IPS-20b (cell line): Measurements from ENCODE around the gene CDT1.

Experiments
- H3K27ac ChIP-seq: one replicate; pipeline ENCODE4 v1.5.1; 2013; ENCODE audit warnings: low read length
- H3K27me3 ChIP-seq: 2 replicates; pipeline ENCODE4 v1.6.1; 2013; ENCODE audit warnings: mild to moderate bottlenecking, low read length, inconsistent platforms; ENCODE audit not compliant: insufficient read depth
- H3K36me3 ChIP-seq: 2 replicates; pipeline ENCODE4 v1.6.1; 2013; ENCODE audit warnings: low read depth, mild to moderate bottlenecking, inconsistent platforms, low read length, moderate library complexity; ENCODE audit not compliant: insufficient read depth
- H3K4me1 ChIP-seq: 2 replicates; pipeline ENCODE4 v1.6.1; 2013; ENCODE audit warnings: mild to moderate bottlenecking, control low read depth, inconsistent platforms, low read length, moderate library complexity; ENCODE audit not compliant: insufficient read depth
- H3K4me3 ChIP-seq: 2 replicates; pipeline ENCODE4 v1.5.1; 2013; ENCODE audit warnings: mild to moderate bottlenecking, low read length, inconsistent platforms
- H3K9ac ChIP-seq: 2 replicates; pipeline ENCODE4 v1.6.1; 2013; ENCODE audit warnings: low read depth, mild to moderate bottlenecking, inconsistent platforms, low read length, moderate library complexity
- H3K9me3 ChIP-seq: 2 replicates; pipeline ENCODE4 v1.6.1; 2013; ENCODE audit warnings: mild to moderate bottlenecking, low read depth, low read length, inconsistent platforms; ENCODE audit not compliant: insufficient read depth

CDT1 gene

DNA sequence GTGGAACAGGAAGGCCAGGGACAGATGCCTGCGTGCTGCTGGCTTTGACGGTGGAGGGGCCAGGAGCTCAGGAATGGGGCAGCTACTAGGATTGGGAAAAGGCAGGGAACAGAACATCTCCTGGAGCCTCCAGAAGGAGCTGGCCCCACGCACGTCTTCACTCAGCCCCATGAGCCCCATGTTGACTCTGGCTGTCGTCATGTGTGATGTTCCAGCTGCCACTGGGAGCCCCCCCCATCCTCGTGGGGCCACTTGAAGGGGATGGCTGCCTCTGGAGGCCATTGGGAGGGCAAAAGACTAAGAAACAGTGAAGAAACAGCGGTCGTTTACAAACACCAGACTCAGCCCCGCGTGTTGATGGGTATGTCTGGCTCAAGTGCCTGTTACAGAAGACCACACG lies 26.7 kb downstream of the CDT1 start:
- no peak overlapping the region for H3K4me3 ChIP-seq
- no peaks in the 10 kb centered on the region for H3K36me3 ChIP-seq
- H3K27ac ChIP-seq, result no peak overlapping the region
- no peaks in the 10 kb centered on the region for H3K9me3 ChIP-seq
- no peak overlapping the region for H3K9ac ChIP-seq
- no peaks in the 10 kb centered on the region for H3K4me1 ChIP-seq
- H3K27me3 ChIP-seq, result no peaks in the 10 kb centered on the region

DNA sequence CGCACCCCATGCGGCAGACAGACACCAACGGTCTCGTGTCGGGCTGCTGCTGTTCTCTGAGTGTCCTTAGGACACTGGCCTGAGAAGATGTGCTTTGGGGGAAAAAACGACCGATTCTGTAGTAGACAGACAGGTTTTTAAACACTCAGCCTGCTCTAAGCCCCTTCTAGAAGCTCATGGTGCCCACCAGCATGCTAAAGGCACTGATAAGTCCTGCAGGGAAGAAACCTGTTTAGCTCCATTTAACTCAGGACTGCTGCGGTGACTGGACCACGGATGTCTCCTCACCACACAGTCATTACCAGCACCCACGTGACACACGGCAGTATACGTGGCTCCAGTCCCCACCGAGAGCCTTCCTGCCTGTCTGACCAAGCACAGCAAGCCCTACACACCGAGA lies 27.2 kb downstream of the CDT1 start:
- Histone ChIP-seq H3K27ac (no peak overlapping the region), H3K4me1 (no peaks in the 10 kb centered on the region), H3K27me3 (no peaks in the 10 kb centered on the region), H3K9me3 (no peaks in the 10 kb centered on the region), H3K9ac (no peak overlapping the region), H3K4me3 (no peak overlapping the region), H3K36me3 (no peaks in the 10 kb centered on the region)

DNA sequence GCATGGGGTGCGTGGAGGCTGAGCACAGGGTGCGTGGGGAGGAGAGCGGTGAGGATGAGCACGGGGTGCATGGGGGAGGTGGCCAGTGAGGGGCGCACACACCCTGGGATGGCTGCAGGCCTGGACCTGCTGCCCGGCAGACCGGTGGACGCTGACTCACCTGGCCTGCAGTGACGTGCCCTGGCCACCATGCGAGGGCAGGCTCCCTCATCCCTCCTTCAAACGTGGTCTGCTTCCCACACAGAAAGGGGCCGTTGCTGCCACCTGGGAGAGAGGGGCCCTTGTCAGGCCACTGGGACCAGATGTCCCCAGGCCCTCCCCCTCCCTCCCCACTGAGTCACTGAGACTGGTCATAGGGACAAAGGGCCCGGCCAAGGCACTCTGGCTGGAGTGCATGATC lies 28.2 kb downstream of the CDT1 start:
- no peak overlapping the region for H3K4me3 ChIP-seq
- no peaks in the 10 kb centered on the region for H3K9me3 ChIP-seq
- no peak overlapping the region for H3K27ac ChIP-seq
- no peaks in the 10 kb centered on the region for H3K36me3 ChIP-seq
- no peaks in the 10 kb centered on the region for H3K4me1 ChIP-seq
- H3K27me3 ChIP-seq, result no peaks in the 10 kb centered on the region
- H3K9ac ChIP-seq, result no peak overlapping the region

DNA sequence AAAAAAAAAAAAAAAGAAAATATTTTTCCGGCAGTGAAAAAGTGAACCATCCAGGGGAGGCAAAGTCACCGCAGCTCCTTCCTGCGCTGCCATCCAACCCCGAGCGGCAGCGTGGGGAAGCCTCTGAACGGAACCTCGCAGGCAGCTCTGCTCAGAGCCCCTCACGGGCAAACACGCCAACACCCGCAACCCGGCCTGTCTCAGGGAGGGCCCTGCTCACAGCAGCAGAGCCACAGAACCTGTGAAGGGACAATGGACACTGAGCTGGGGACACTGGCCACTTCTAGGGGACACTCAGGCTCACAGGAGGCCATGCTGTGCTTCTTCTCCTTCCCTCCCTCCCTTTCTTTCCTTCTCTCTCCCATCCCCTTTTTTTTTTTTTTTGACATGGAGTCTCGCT lies 29.5 kb downstream of the CDT1 start:
- H3K9ac ChIP-seq, result no peak overlapping the region
- no peaks in the 10 kb centered on the region for H3K36me3 ChIP-seq
- no peak overlapping the region for H3K4me3 ChIP-seq
- H3K27ac ChIP-seq, result no peak overlapping the region
- H3K9me3 ChIP-seq, result no peaks in the 10 kb centered on the region
- no peaks in the 10 kb centered on the region for H3K27me3 ChIP-seq
- no peaks in the 10 kb centered on the region for H3K4me1 ChIP-seq

DNA sequence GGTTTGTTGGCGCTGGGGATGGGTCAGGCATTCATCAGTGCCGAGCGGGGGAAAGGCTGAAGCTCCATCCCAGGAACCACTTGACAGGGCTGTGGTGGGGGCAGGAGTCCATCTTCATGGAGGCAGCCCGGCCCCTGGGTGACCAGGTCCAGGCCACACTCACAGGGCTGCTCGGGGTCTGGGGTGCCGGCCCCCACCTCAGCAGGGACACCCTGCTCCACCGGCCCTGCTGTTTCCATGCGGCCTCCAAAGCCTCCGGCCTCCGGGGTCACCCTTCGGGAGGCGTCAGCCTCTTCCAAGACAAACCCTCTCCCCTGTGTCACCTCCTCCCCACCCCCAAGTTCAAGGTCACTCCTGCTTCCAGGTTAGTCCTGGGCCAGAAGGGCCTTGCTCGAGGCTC lies 31.1 kb downstream of the CDT1 start:
- Histone ChIP-seq H3K4me3 (no peak overlapping the region), H3K9ac (no peak overlapping the region), H3K36me3 (0 out of 2 replicates have a peak, but pooled peaks cover 4% of the 10 kb centered on the region), H3K27ac (no peak overlapping the region), H3K4me1 (no peaks in the 10 kb centered on the region), H3K27me3 (no peaks in the 10 kb centered on the region), H3K9me3 (no peaks in the 10 kb centered on the region)

DNA sequence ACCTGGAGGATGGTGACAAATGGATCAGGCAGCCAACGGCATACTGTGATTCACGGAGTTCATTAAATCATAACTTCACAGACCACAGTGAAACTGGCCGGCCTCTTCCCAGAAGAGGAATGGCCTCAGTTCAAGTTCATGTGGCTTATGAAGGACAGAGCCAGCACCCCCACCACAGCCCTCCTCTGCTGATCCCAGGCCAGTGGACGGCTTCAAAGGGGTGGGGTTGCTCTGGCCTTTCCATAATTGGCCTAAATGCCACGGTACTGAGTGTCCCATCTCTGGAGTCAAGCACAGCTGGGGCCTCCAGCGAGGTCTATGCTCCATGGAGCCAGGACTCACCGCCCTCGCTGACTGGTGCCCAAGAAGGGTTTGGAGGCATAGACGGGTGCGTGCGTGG lies 31.8 kb downstream of the CDT1 start:
- Histone ChIP-seq H3K27me3 (no peaks in the 10 kb centered on the region), H3K4me3 (no peak overlapping the region), H3K9ac (no peak overlapping the region), H3K27ac (no peak overlapping the region), H3K36me3 (0 out of 2 replicates have a peak, but pooled peaks cover 8% of the 10 kb centered on the region), H3K9me3 (no peaks in the 10 kb centered on the region), H3K4me1 (no peaks in the 10 kb centered on the region)

DNA sequence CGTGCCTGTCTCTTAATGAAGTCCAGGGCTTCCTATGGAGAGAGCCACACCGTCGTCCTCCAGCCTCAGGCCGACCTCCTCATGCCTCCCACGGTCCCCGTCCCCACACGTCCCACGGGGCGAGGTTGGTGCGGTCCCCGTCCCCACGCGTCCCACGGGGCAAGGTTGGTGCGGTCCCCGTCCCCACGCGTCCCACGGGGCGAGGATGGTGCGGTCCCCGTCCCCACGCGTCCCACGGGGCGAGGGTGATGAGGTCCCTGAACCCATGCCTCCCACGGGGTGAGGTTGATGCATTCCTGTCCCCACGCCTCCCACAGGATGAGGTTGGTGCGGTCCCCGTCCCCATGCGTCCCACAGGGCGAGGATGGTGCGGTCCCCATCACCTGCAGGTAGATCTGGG lies 32.2 kb downstream of the CDT1 start:
- Histone ChIP-seq H3K27me3 (no peaks in the 10 kb centered on the region), H3K4me1 (no peaks in the 10 kb centered on the region), H3K9me3 (no peaks in the 10 kb centered on the region), H3K36me3 (0 out of 2 replicates have a peak, but pooled peaks cover 8% of the 10 kb centered on the region), H3K4me3 (no peak overlapping the region), H3K9ac (no peak overlapping the region), H3K27ac (no peak overlapping the region)

DNA sequence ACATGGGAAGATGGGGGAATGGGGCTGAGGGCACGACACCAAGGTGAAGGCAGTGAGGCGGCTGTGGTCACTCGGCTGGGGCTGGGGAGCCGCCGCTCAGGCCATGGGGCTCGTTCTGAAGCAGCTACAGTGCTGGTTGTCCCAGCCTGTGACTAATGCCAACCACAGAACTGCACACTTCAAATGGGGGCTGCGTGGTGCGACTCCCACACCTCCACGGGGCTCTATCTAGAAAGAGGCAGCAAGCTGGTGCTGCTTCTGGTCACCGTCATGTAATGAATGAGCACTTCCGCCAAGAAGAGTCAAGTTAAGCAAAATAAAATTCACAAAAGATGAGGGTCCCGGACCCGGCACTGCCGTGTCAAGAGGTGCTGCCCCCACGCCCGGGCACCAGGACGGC lies 33.2 kb downstream of the CDT1 start:
- H3K27me3 ChIP-seq, result no peaks in the 10 kb centered on the region
- H3K9ac ChIP-seq, result no peak overlapping the region
- no peaks in the 10 kb centered on the region for H3K9me3 ChIP-seq
- no peak overlapping the region for H3K27ac ChIP-seq
- no peaks in the 10 kb centered on the region for H3K4me1 ChIP-seq
- 0 out of 2 replicates have a peak, but pooled peaks cover 8% of the 10 kb centered on the region for H3K36me3 ChIP-seq
- no peak overlapping the region for H3K4me3 ChIP-seq

DNA sequence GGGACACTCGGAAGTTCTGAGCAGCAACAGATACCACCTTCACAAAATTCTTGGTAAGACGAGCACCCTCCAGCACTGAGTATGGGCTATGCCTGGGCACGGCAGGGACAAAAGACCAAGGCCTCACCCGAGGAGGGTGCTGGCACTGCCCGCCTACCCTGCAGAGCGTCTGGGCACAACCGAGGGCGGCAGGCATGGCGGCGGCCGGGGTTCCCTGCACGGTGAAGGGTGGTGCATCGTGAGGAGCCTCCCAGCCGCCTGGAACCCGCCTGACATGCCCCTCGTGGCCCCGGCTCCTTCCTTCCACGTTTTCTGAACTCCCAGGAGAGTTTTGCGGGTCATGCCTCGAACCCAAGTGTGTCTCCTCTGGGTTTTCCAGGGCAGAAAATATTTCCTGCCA lies 34.2 kb downstream of the CDT1 start:
- Histone ChIP-seq H3K4me1 (no peaks in the 10 kb centered on the region), H3K27ac (no peak overlapping the region), H3K9me3 (no peaks in the 10 kb centered on the region), H3K27me3 (no peaks in the 10 kb centered on the region), H3K9ac (no peak overlapping the region), H3K36me3 (0 out of 2 replicates have a peak, but pooled peaks cover 8% of the 10 kb centered on the region), H3K4me3 (no peak overlapping the region)

DNA sequence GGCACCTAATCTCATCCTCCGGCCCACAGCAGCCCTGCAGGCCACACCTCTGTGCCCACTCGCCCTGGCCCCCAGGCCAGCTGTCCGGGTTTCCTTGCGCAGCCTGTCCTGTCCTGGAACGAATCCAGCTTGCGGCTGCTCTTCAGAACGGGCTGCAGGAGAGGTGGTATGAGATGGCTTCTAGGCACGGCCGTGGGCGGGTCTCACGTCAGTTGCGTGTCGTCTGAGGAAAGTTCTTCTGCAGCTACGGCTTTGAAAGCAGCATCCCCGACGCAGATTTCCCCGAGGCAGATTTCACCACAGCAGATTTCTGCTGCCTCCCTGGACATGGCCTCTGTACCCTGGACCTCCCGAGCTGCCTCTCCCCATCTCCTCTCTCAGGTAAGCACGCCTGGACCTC lies 35.0 kb downstream of the CDT1 start:
- no peak overlapping the region for H3K9ac ChIP-seq
- H3K27me3 ChIP-seq, result no peaks in the 10 kb centered on the region
- no peak overlapping the region for H3K4me3 ChIP-seq
- H3K9me3 ChIP-seq, result no peaks in the 10 kb centered on the region
- no peak overlapping the region for H3K27ac ChIP-seq
- H3K36me3 ChIP-seq, result 0 out of 2 replicates have a peak, but pooled peaks cover 8% of the 10 kb centered on the region
- no peaks in the 10 kb centered on the region for H3K4me1 ChIP-seq

DNA sequence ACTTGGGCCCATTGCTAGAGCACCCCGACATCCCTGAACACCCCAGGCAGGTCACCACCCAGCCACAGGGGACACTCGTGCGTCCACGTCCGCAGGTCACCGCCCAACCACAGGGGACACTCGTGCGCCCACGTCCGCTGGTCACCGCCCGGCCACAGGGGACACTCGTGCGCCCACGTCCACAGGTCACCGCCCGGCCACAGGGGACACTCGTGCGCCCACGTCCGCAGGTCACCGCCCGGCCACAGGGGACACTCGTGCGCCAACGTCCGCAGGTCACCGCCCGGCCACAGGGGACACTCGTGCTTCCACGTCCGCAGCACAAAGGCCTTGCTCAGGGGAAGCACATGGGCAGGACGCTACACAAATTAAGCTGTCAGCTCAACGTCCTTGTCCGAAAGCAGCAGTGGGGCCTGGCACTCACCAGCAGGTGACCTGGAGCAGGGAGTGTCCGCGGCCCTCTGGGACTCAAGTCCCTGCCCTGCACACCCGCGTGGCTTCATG lies 35.5 kb downstream of the CDT1 start:
- Histone ChIP-seq H3K27ac (no peak overlapping the region), H3K4me1 (no peaks in the 10 kb centered on the region), H3K4me3 (no peak overlapping the region), H3K9me3 (no peaks in the 10 kb centered on the region), H3K36me3 (0 out of 2 replicates have a peak, but pooled peaks cover 8% of the 10 kb centered on the region), H3K9ac (no peak overlapping the region), H3K27me3 (no peaks in the 10 kb centered on the region)

DNA sequence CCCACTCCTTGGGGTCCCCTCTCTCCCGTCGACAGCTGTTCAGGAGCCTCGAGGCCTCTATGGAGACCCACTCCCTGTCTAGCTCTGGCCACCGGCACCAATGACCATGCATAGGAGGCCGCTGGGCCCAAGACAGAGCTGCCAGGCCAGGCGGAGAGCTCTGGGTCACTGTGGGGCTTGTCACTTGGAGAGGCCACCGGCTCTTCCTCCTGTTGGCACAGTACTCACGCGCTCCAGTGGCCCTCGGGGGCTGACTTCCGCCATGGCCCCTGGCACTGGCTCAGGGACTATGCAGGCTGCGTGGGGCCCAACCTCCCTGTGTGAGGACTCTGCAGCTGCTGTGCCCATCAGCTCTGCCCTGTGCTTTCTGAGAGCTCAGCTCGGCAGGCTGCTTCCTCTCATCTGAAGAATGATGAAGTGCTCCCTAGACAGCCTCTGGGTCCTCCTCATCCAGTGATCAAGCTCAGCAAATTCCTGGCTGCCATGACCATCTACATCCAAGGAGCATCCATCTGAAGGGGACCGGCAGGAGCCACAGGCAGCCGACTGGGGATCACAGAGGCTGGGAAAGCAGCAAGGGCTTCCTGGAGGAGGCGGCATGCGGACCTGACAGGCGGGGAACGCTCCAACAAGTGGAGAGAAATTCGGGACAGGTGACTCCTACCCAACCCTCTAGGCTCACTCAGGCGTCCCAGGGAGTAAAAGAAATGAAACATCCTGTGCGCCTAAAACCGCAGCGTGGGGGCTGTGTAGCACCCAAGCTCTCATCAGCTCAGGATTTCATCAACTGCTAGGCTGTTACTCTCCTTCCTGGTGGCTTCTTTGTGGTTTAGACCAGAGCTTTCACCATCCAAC lies 36.4 kb downstream of the CDT1 start:
- no peak overlapping the region for H3K4me3 ChIP-seq
- no peak overlapping the region for H3K9ac ChIP-seq
- no peak overlapping the region for H3K27ac ChIP-seq
- H3K9me3 ChIP-seq, result no peaks in the 10 kb centered on the region
- H3K36me3 ChIP-seq, result 0 out of 2 replicates have a peak, but pooled peaks cover 8% of the 10 kb centered on the region
- H3K27me3 ChIP-seq, result no peaks in the 10 kb centered on the region
- no peaks in the 10 kb centered on the region for H3K4me1 ChIP-seq
